Esophagus muscularis mucosa (tissue), 4 donors: ENCODE data around the gene RMRP. TPM values are rescaled to one million over a fixed set of nuclear protein-coding genes. Genes with fewer than 3 reads are reported as not detected.

ENCODE experiments used
- DNase-seq: peaks from one replicate; pipeline ENCODE4 v3.0.0-alpha.2; 2017; ENCODE audit errors: extremely low spot score
- H3K27ac ChIP-seq, 4 donors: fragments of 200-600 bp; sonication (generic); replicated peaks in 1 of 4; 1 replicate in 3 of 4; 2 replicates in 1 of 4; pipeline ENCODE4 v1.5.1; 2016 to 2019; ENCODE audit warnings: mild to moderate bottlenecking in 1 of 4
- H3K27me3 ChIP-seq, 4 donors: fragments of 200-600 bp; sonication (generic); one replicate each; pipeline versions ENCODE4 v1.5.1 to v1.6.0; 2016 to 2019
- H3K36me3 ChIP-seq, 4 donors: fragments of 200-600 bp; sonication (generic); one replicate each; pipeline ENCODE4 v1.5.1; 2016 to 2019
- H3K4me1 ChIP-seq, 4 donors: fragments of 200-600 bp; sonication (generic); one replicate each; pipeline ENCODE4 v1.5.1; 2016 to 2019
- H3K4me3 ChIP-seq, 4 donors: fragments of 200-600 bp; sonication (generic); 1 replicate in 2 of 4; 2 replicates in 2 of 4; pipeline ENCODE4 v1.5.1; 2016 to 2019; ENCODE audit warnings: mild to moderate bottlenecking in 4 of 4, moderate library complexity in 1 of 4
- H3K9me3 ChIP-seq, 4 donors: fragments of 200-600 bp; sonication (generic); 1 replicate in 3 of 4; 2 replicates in 1 of 4; pipeline ENCODE4 v1.5.1; 2016 to 2019
- EP300 ChIP-seq: sonication (generic); formaldehyde crosslinking; IDR thresholded peaks from one replicate; pipeline ENCODE4 v1.6.1; 2017; ENCODE audit warnings: antibody characterized with exemption
- POLR2A ChIP-seq: fragments of 450-650 bp; IDR thresholded peaks from one replicate; pipeline ENCODE4 v1.6.1; 2017; ENCODE audit warnings: antibody characterized with exemption, moderate library complexity, mild to moderate bottlenecking, low read depth
- POLR2AphosphoS5 ChIP-seq, 2 donors: sonication (generic); formaldehyde crosslinking; IDR thresholded peaks; one replicate each; pipeline ENCODE4 v1.6.1; 2017; ENCODE audit warnings: antibody characterized with exemption in 2 of 2
- WGBS: methylation state at CpG from one replicate; pipeline ENCODE4 v1.1.5; 2018; 5-methylcytosine and 5-hydroxymethylcytosine counted together
- intact Hi-C: fragments of 100-400 bp; cut with DNase I; formaldehyde crosslinking; loops from one replicate; pipeline ENCODE4 v1.15.1; 2023
- total RNA-seq, 4 donors: library from RNA; depleted of rRNA; stranded (reverse); fragments of >200 nt; gene quantifications; one replicate each; pipeline versions ENCODE4 v1.1.0 to v1.2.1, GENCODE V29; 2016
- TF ChIP-seq, protein P1 (sequence below), 3 experiments: fragments of 200-600 bp in 2 of 3; fragments of 450-650 bp in 1 of 3; sonication (generic) in 2 of 3; IDR thresholded peaks; one replicate each; pipeline ENCODE4 v1.5.1; 2017 to 2019; ENCODE audit warnings: antibody characterized with exemption in 3 of 3, mild to moderate bottlenecking in 2 of 3, moderate library complexity in 1 of 3

RMRP gene
- total RNA-seq, 4 donors from 2014 or later = 1,899 to 6,162 (median 2,510) TPM

DNA sequence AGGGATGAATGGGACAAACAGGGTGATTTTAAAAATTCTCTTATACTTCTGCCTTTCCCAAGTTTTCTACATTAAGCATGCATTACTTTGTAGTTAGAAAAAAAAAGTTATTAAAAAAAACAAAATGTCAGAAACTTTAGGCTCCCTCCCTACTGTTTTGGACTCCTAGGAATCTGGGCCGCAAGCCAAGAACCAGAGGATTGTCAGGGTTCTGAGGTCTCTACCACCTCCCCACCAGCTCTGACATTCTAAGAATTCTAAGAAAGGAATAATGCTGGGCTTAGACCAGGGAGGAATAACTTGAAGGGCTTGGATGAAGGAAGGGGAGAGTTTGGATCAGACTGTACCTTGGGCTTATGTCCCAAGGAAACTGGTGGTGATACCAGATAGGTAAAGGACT, 8.2 kb upstream of the RMRP start:
- intact Hi-C loops = no loop called here

GRCh38 chr9:35665471-35665818, 7.6 kb upstream of the RMRP start:
- Histone ChIP-seq H3K9me3 (no peaks in the 10 kb centered on the region), H3K4me3 (peak overlapping the region; percentile 48 to 70 (median 56)), H3K27me3 (no peaks in the 10 kb centered on the region), H3K36me3 (peaks cover 0 to 12% (median 3%) of the 10 kb centered on the region in 4 donors), H3K27ac (peak overlapping the region; percentile 95 to 99 (median 98)), H3K4me1 (peaks cover 36 to 61% (median 60%) of the 10 kb centered on the region in 4 donors)
- intact Hi-C loops = no loop called here
- DNase-seq = no peak
- TF ChIP-seq EP300 (no peak), POLR2A (no peak), POLR2AphosphoS5 (IDR thresholded peaks at IDR 0.05) (no peak)
- TF ChIP-seq, protein P1, sequence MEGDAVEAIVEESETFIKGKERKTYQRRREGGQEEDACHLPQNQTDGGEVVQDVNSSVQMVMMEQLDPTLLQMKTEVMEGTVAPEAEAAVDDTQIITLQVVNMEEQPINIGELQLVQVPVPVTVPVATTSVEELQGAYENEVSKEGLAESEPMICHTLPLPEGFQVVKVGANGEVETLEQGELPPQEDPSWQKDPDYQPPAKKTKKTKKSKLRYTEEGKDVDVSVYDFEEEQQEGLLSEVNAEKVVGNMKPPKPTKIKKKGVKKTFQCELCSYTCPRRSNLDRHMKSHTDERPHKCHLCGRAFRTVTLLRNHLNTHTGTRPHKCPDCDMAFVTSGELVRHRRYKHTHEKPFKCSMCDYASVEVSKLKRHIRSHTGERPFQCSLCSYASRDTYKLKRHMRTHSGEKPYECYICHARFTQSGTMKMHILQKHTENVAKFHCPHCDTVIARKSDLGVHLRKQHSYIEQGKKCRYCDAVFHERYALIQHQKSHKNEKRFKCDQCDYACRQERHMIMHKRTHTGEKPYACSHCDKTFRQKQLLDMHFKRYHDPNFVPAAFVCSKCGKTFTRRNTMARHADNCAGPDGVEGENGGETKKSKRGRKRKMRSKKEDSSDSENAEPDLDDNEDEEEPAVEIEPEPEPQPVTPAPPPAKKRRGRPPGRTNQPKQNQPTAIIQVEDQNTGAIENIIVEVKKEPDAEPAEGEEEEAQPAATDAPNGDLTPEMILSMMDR (IDR thresholded peaks at IDR 0.05) = no peak
- 27% methylated on average over 5 of the region's 5 CpGs for WGBS

More for the DNA sequence above, 8.2 kb upstream of the RMRP start:
- H3K4me3 ChIP-seq = no peak overlapping the region
- H3K9me3 ChIP-seq = no peaks in the 10 kb centered on the region
- TF ChIP-seq EP300 = no peak
- TF ChIP-seq, protein P1 (IDR thresholded peaks at IDR 0.05) = no peak
- TF ChIP-seq POLR2AphosphoS5 (IDR thresholded peaks at IDR 0.05) = no peak
- no peak for TF ChIP-seq POLR2A
- DNase-seq = no peak
- no peaks in the 10 kb centered on the region for H3K27me3 ChIP-seq
- WGBS = 65% methylated on average over 1 of the region's 1 CpG
- peaks cover 0 to 6% (median 0%) of the 10 kb centered on the region in 4 donors for H3K36me3 ChIP-seq
- H3K4me1 ChIP-seq = peaks cover 30 to 56% (median 54%) of the 10 kb centered on the region in 4 donors
- H3K27ac ChIP-seq = peak overlapping the region in 3 of 4 donors; percentile 95 to 99 (median 99)

GRCh38 chr9:35664531-35665470, 7.0 kb upstream of the RMRP start, which contains the start of gene ARHGEF39:
Gene ARHGEF39 (minus strand): TSS chr9:35665195. CDS start chr9:35665169, 26 bp downstream.
- H3K9me3 ChIP-seq = no peaks in the 10 kb centered on the region
- peak within 1 kb of the TSS; percentile 95 to 99 (median 98) for H3K27ac ChIP-seq
- 21% methylated on average over 18 of the region's 58 CpGs for WGBS
- H3K4me1 ChIP-seq = peaks cover 43 to 67% (median 66%) of the 10 kb centered on the region in 4 donors
- peak within 1 kb of the TSS; percentile 48 to 70 (median 56) for H3K4me3 ChIP-seq
- H3K36me3 ChIP-seq = peaks cover 0 to 19% (median 9%) of the 10 kb centered on the region in 4 donors
- no peaks in the 10 kb centered on the region for H3K27me3 ChIP-seq
- intact Hi-C loops = no loop called here
- TF ChIP-seq EP300 = no peak
- peak in 1 of 2 donors; percentile 87 for TF ChIP-seq POLR2AphosphoS5 (IDR thresholded peaks at IDR 0.05)
- TF ChIP-seq, protein P1 (IDR thresholded peaks at IDR 0.05) = peak in 1 of 3 experiments; percentile 22
- no peak for DNase-seq

DNA sequence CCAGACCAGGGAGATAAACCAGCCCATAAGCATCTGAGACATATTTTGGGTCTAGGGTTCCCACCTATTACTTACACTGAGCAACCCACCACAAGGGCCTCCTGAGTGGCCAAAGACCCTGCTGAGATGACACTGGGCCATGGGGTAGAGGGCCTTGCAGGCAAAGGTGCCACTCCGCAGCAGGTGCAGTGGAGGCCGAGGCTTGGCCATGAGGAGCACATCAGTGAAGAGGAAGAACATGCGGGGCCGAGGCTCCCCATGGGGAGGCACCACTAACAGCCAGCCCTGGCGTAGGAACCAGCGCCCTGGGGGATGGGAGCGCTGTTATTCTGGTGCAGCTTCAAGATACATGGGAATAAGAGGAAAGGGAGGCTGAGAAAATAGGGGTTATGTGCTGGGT, 4.6 kb upstream of the RMRP start:
- WGBS = 75% methylated on average over 7 of the region's 7 CpGs
- DNase-seq = no peak
- H3K4me3 ChIP-seq = no peak overlapping the region
- H3K9me3 ChIP-seq = no peaks in the 10 kb centered on the region
- intact Hi-C loops = no loop called here
- H3K27ac ChIP-seq = peak overlapping the region; percentile 95 to 99 (median 98)
- H3K27me3 ChIP-seq = no peaks in the 10 kb centered on the region
- H3K36me3 ChIP-seq = peaks cover 0 to 20% (median 9%) of the 10 kb centered on the region in 4 donors
- TF ChIP-seq POLR2A (no peak), POLR2AphosphoS5 (IDR thresholded peaks at IDR 0.05) (no peak), EP300 (no peak)
- TF ChIP-seq, protein P1 (IDR thresholded peaks at IDR 0.05) = no peak
- H3K4me1 ChIP-seq = peaks cover 52 to 79% (median 78%) of the 10 kb centered on the region in 4 donors
